Naive thymus-derived CD4-positive, alpha-beta T cell (primary cell): ENCODE measurements around the gene CDK5RAP2. TPM values are rescaled to one million over a fixed set of nuclear protein-coding genes. Genes with fewer than 3 reads are reported as not detected.
A peak's percentile ranks its signal among the peaks of the same experiment; 100 is the strongest.

Source experiments
- ATAC-seq: fragments of 150-1000 bp; cut with Tn5 transposase; 2 replicates; pipeline ENCODE4 v1.10.0; 2021; ENCODE audit warnings: mild to moderate bottlenecking, moderate library complexity
- CTCF ChIA-PET: fragments of 350-600 bp; sonication (Branson Sonifier 250); formaldehyde crosslinking; loops from one replicate; lab custom pipeline; 2021; ENCODE audit warnings: antibody characterized with exemption; lab: Charles Lee
- POLR2A ChIA-PET: fragments of 350-600 bp; sonication (Branson Sonifier 250); formaldehyde crosslinking; loops from one replicate; lab custom pipeline; 2021; ENCODE audit warnings: antibody characterized with exemption, inconsistent platforms; lab: Charles Lee
- DNase-seq, 9 donors: peaks; one replicate each; pipeline versions ENCODE4 v3.0.0 to v3.0.0-alpha.2; 2020 to 2022; ENCODE audit warnings: mixed read lengths in 1 of 9
- H3K27ac ChIP-seq: one replicate; pipeline ENCODE4 v1.7.0; 2013; ENCODE audit warnings: mild to moderate bottlenecking, low read depth, low read length, moderate library complexity
- H3K27me3 ChIP-seq, 2 donors: one replicate each; pipeline ENCODE4 v1.7.0; 2013; ENCODE audit warnings: low read length in 2 of 2, mild to moderate bottlenecking in 2 of 2, moderate library complexity in 2 of 2; ENCODE audit not compliant: control insufficient read depth in 2 of 2, insufficient read depth in 2 of 2
- H3K36me3 ChIP-seq, 3 experiments: 1 replicate in 2 of 3; 2 replicates in 1 of 3; pipeline ENCODE4 v1.7.0; 2013; ENCODE audit warnings: low read length in 3 of 3, mild to moderate bottlenecking in 3 of 3, moderate library complexity in 1 of 3; ENCODE audit not compliant: insufficient read depth in 3 of 3, control insufficient read depth in 2 of 3
- H3K4me1 ChIP-seq, 2 donors: one replicate each; pipeline ENCODE4 v1.7.0; 2013; ENCODE audit warnings: low read length in 2 of 2, mild to moderate bottlenecking in 2 of 2, moderate library complexity in 1 of 2; ENCODE audit not compliant: control insufficient read depth in 2 of 2, insufficient read depth in 2 of 2
- H3K4me3 ChIP-seq: 2 replicates; pipeline ENCODE4 v1.7.0; 2013; ENCODE audit warnings: mild to moderate bottlenecking, low read length
- H3K9me3 ChIP-seq, 3 experiments: 1 replicate in 2 of 3; 2 replicates in 1 of 3; pipeline ENCODE4 v1.7.0; 2013; ENCODE audit warnings: low read length in 3 of 3; ENCODE audit not compliant: control insufficient read depth in 2 of 3
- H3K27ac Mint-ChIP-seq, 9 donors: one replicate each; pipeline ENCODE4 v1.8.0; 2020 to 2022; ENCODE audit warnings: mixed read lengths in 9 of 9, mild to moderate bottlenecking in 8 of 9, moderate library complexity in 5 of 9, inconsistent platforms in 2 of 9
- H3K27me3 Mint-ChIP-seq, 5 donors: one replicate each; pipeline ENCODE4 v1.8.0; 2021 to 2022; ENCODE audit warnings: mixed read lengths in 5 of 5, mild to moderate bottlenecking in 1 of 5
- H3K36me3 Mint-ChIP-seq, 5 donors: one replicate each; pipeline ENCODE4 v1.8.0; 2020 to 2022; ENCODE audit warnings: mixed read lengths in 5 of 5, mild to moderate bottlenecking in 3 of 5, inconsistent platforms in 1 of 5
- H3K4me1 Mint-ChIP-seq, 7 donors: one replicate each; pipeline ENCODE4 v1.8.0; 2020 to 2022; ENCODE audit warnings: mixed read lengths in 7 of 7, mild to moderate bottlenecking in 3 of 7, inconsistent platforms in 1 of 7
- H3K4me3 Mint-ChIP-seq, 10 donors: one replicate each; pipeline ENCODE4 v1.8.0; 2020 to 2022; ENCODE audit warnings: mild to moderate bottlenecking in 10 of 10, mixed read lengths in 10 of 10, moderate library complexity in 6 of 10, inconsistent platforms in 2 of 10
- H3K9me3 Mint-ChIP-seq, 11 donors: one replicate each; pipeline ENCODE4 v1.8.0; 2020 to 2022; ENCODE audit warnings: mixed read lengths in 11 of 11, mild to moderate bottlenecking in 4 of 11, inconsistent platforms in 1 of 11, moderate library complexity in 1 of 11
- intact Hi-C, 2 donors: fragments of 100-400 bp; cut with micrococcal nuclease; formaldehyde crosslinking; loops; one replicate each; pipeline ENCODE4 v1.15.1; 2023
- polyA plus RNA-seq, 2 donors: library from polyadenylated mRNA; unstranded; fragments of 300-500 nt; fragmentation: Illumina TruSeq; gene quantifications; one replicate each; pipeline ENCODE4 v1.2.3, GENCODE V29; 2021
- total RNA-seq, 6 experiments: library from RNA in 5 of 6; stranded (reverse) in 5 of 6; gene quantifications; 1 replicate in 5 of 6; 2 replicates in 1 of 6; pipeline ENCODE4 v1.2.3 and lab custom pipeline; 2021 to 2026

CDK5RAP2 gene
- total and polyA plus RNA-seq, 7 experiments from 2014 or later = 23.7 to 98.1 (median 66.7) TPM

GRCh38 chr9:120439926-120440325 is 140.0 kb downstream of the CDK5RAP2 start:
- H3K27ac ChIP-seq = no peak overlapping the region
- H3K36me3 Mint-ChIP-seq = peaks cover 33 to 73% (median 55%) of the 10 kb centered on the region in 5 donors
- no peak for DNase-seq
- CTCF ChIA-PET = no interaction called here
- no peak overlapping the region for H3K4me3 Mint-ChIP-seq
- intact Hi-C loops = no loop called here
- no peaks in the 10 kb centered on the region for H3K27me3 Mint-ChIP-seq
- H3K4me1 Mint-ChIP-seq = peaks cover 0 to 33% (median 3%) of the 10 kb centered on the region in 7 donors
- peaks cover 4 to 77% (median 28%) of the 10 kb centered on the region in 3 experiments for H3K36me3 ChIP-seq
- no peaks in the 10 kb centered on the region for H3K9me3 ChIP-seq
- no peak for ATAC-seq
- no peaks in the 10 kb centered on the region for H3K9me3 Mint-ChIP-seq
- POLR2A ChIA-PET = no interaction called here
- no peaks in the 10 kb centered on the region for H3K4me1 ChIP-seq
- no peaks in the 10 kb centered on the region for H3K27me3 ChIP-seq
- H3K4me3 ChIP-seq = no peak overlapping the region
- H3K27ac Mint-ChIP-seq = peak overlapping the region in 2 of 9 donors; percentile 4 to 9

GRCh38 chr9:120438836-120439546 is 141.0 kb downstream of the CDK5RAP2 start:
- no peak overlapping the region for H3K4me3 ChIP-seq
- ChIA-PET CTCF (no interaction called here), POLR2A (no interaction called here)
- Mint-ChIP-seq H3K4me1 (peaks cover 0 to 36% (median 3%) of the 10 kb centered on the region in 7 donors), H3K4me3 (no peak overlapping the region), H3K9me3 (no peaks in the 10 kb centered on the region), H3K36me3 (peaks cover 41 to 81% (median 61%) of the 10 kb centered on the region in 5 donors), H3K27ac (peak overlapping the region in 3 of 9 donors; percentile 16 to 85 (median 41)), H3K27me3 (no peaks in the 10 kb centered on the region)
- H3K9me3 ChIP-seq = no peaks in the 10 kb centered on the region
- DNase-seq (peak in 1 of 9 donors; percentile 5), ATAC-seq (no peak)
- no peaks in the 10 kb centered on the region for H3K4me1 ChIP-seq
- peaks cover 4 to 83% (median 23%) of the 10 kb centered on the region in 3 experiments for H3K36me3 ChIP-seq
- no peak overlapping the region for H3K27ac ChIP-seq
- no peaks in the 10 kb centered on the region for H3K27me3 ChIP-seq
- intact Hi-C loops = no loop called here

DNA sequence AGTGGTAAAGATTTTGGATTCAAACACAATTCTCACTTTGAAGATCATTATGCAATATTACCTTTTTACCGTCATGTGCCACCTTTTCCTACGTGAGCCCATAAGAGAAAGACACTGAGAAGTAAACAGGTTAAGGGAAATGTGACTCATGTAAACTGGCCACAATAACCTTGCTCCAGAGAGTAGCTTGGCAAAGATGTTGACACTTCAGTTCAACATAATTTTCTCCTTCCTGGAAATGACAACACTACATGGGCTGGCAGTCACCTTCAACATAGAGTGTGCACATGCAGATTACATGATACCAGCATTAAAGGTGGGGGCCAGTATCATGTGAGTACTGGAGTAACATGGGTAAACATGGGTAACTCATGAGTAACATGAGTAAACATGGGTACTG is 141.9 kb downstream of the CDK5RAP2 start:
- Histone ChIP-seq H3K4me1 (no peaks in the 10 kb centered on the region), H3K27ac (no peak overlapping the region), H3K4me3 (no peak overlapping the region), H3K27me3 (no peaks in the 10 kb centered on the region), H3K9me3 (no peaks in the 10 kb centered on the region), H3K36me3 (peaks cover 4 to 75% (median 20%) of the 10 kb centered on the region in 3 experiments)
- Mint-ChIP-seq H3K27me3 (no peaks in the 10 kb centered on the region), H3K9me3 (peaks cover 0 to 3% (median 0%) of the 10 kb centered on the region in 11 donors), H3K36me3 (peaks cover 43 to 80% (median 68%) of the 10 kb centered on the region in 5 donors), H3K4me3 (peak overlapping the region in 1 of 10 donors; percentile 20), H3K27ac (peak overlapping the region in 1 of 9 donors; percentile 85), H3K4me1 (peaks cover 0 to 36% (median 6%) of the 10 kb centered on the region in 7 donors)
- intact Hi-C loops = no loop called here
- POLR2A ChIA-PET = no interaction called here
- DNase-seq = no peak
- CTCF ChIA-PET = no interaction called here
- ATAC-seq = peak; percentile 6

DNA sequence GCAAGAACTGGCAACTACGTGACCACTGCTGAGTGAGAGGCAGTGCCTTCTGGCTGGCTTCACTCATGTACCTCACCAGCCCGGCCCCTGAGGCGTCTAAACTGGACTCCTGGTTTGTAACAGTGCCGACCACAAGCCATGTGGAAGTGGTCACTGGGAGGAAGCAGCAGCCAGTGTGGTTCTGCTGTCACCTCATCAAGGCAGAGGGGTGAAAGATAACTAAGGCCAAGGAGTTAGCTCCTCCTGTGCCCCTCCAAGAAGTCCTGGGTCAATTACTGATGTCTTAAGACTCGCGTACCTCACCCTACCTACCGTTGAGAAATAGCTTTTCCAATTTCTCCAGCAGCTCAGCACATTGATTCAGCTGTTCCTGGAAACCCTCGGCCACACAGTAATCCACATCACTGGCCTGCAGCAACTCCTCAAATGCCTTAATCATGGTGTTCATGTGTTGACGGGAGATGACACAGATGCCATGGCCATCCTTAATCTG is 142.9 kb downstream of the CDK5RAP2 start:
- ChIA-PET POLR2A (no interaction called here), CTCF (no interaction called here)
- no peak overlapping the region for H3K27ac ChIP-seq
- ATAC-seq (peak; percentile 78), DNase-seq (no peak)
- Mint-ChIP-seq H3K9me3 (peaks cover 0 to 3% (median 0%) of the 10 kb centered on the region in 11 donors), H3K4me1 (peaks cover 0 to 36% (median 8%) of the 10 kb centered on the region in 7 donors), H3K27ac (peak overlapping the region in 1 of 9 donors; percentile 85), H3K4me3 (no peak overlapping the region), H3K36me3 (peaks cover 40 to 78% (median 73%) of the 10 kb centered on the region in 5 donors), H3K27me3 (no peaks in the 10 kb centered on the region)
- no peaks in the 10 kb centered on the region for H3K4me1 ChIP-seq
- H3K36me3 ChIP-seq = peaks cover 5 to 64% (median 15%) of the 10 kb centered on the region in 3 experiments
- H3K27me3 ChIP-seq = no peaks in the 10 kb centered on the region
- H3K4me3 ChIP-seq = no peak overlapping the region
- no peaks in the 10 kb centered on the region for H3K9me3 ChIP-seq
- intact Hi-C loops = no loop called here

DNA sequence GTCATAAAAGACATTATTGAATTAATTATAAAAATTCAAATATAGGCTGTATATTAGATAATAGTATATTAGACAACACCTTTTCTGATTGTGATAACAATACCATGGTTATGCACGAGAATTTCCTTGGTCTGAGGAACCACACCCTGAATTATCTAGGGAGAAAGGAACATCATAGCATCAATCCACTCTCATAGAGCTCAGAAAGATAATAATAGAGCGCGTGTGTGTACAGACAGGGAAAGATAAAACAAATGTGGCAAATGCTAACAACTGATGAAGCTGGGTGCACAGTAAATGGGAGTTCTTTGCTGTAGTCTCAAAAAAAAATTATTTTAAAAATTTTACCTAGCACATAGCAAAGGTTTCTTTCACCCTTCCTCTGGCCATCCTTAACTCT is 143.5 kb downstream of the CDK5RAP2 start:
- peaks cover 11 to 59% (median 15%) of the 10 kb centered on the region in 3 experiments for H3K36me3 ChIP-seq
- no peak overlapping the region for H3K27ac ChIP-seq
- H3K4me3 ChIP-seq = no peak overlapping the region
- H3K9me3 ChIP-seq = no peaks in the 10 kb centered on the region
- H3K36me3 Mint-ChIP-seq = peaks cover 41 to 82% (median 77%) of the 10 kb centered on the region in 5 donors
- DNase-seq (no peak), ATAC-seq (no peak)
- no peak overlapping the region for H3K27ac Mint-ChIP-seq
- ChIA-PET CTCF (no interaction called here), POLR2A (no interaction called here)
- peaks cover 0 to 3% (median 0%) of the 10 kb centered on the region in 11 donors for H3K9me3 Mint-ChIP-seq
- intact Hi-C loops = no loop called here
- no peak overlapping the region for H3K4me3 Mint-ChIP-seq
- no peaks in the 10 kb centered on the region for H3K4me1 ChIP-seq
- H3K27me3 Mint-ChIP-seq = no peaks in the 10 kb centered on the region
- no peaks in the 10 kb centered on the region for H3K27me3 ChIP-seq
- peaks cover 0 to 36% (median 10%) of the 10 kb centered on the region in 7 donors for H3K4me1 Mint-ChIP-seq

DNA sequence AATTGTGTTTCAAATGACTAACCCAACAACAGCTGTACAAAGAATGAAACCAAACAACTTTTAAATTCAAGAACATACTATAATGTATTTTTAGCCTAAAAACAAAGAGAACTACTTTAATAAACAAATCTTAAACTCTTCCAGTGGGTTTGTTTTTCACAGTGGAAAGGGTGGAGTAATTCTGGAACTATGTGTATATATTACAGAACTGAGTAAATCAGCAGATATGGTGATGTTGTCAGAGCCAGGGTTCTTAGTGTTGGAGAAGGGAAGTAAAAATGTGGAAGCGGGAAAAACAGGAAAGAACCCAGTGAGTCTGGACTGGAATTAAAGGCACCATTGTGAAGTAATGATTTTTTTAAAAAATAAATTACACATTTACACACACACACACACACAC is 144.9 kb downstream of the CDK5RAP2 start:
- peaks cover 33 to 80% (median 72%) of the 10 kb centered on the region in 5 donors for H3K36me3 Mint-ChIP-seq
- peaks cover 0 to 33% (median 12%) of the 10 kb centered on the region in 7 donors for H3K4me1 Mint-ChIP-seq
- peaks cover 7 to 47% (median 11%) of the 10 kb centered on the region in 3 experiments for H3K36me3 ChIP-seq
- no peak overlapping the region for H3K4me3 ChIP-seq
- no peaks in the 10 kb centered on the region for H3K27me3 Mint-ChIP-seq
- H3K9me3 Mint-ChIP-seq = peaks cover 0 to 3% (median 0%) of the 10 kb centered on the region in 11 donors
- no peak overlapping the region for H3K4me3 Mint-ChIP-seq
- H3K9me3 ChIP-seq = no peaks in the 10 kb centered on the region
- no peak overlapping the region for H3K27ac Mint-ChIP-seq
- no peaks in the 10 kb centered on the region for H3K4me1 ChIP-seq
- no peak overlapping the region for H3K27ac ChIP-seq
- intact Hi-C loops = no loop called here
- CTCF ChIA-PET = no interaction called here
- DNase-seq = no peak
- ATAC-seq = no peak
- no peaks in the 10 kb centered on the region for H3K27me3 ChIP-seq
- POLR2A ChIA-PET = no interaction called here
